Testis (tissue), 3 donors: ENCODE results near the gene NANOS2. TPM values are rescaled to one million over a fixed set of nuclear protein-coding genes. Genes with fewer than 3 reads are reported as not detected.
A peak's percentile ranks its signal among the peaks of the same experiment; 100 is the strongest.

ENCODE experiments used
- DNase-seq: peaks from one replicate; pipeline ENCODE4 v3.0.0-alpha.2; 2019
- H3K27ac ChIP-seq, 2 donors: fragments of 200-600 bp; sonication (generic); one replicate each; pipeline ENCODE4 v1.5.1; 2019
- H3K27me3 ChIP-seq: fragments of 200-600 bp; sonication (generic); one replicate; pipeline ENCODE4 v1.5.1; 2019
- H3K36me3 ChIP-seq: fragments of 200-600 bp; sonication (generic); one replicate; pipeline ENCODE4 v1.5.1; 2017; ENCODE audit warnings: low read depth; ENCODE audit errors: missing control alignments
- H3K4me1 ChIP-seq: fragments of 200-600 bp; sonication (generic); one replicate; pipeline ENCODE4 v1.5.1; 2019
- H3K4me3 ChIP-seq, 2 donors: fragments of 200-600 bp; sonication (generic); one replicate each; pipeline ENCODE4 v1.5.1; 2017 to 2019
- H3K9me3 ChIP-seq: fragments of 200-600 bp; sonication (generic); one replicate; pipeline ENCODE4 v1.5.1; 2017
- CTCF ChIP-seq, 3 experiments: fragments of 450-650 bp in 2 of 3; fragments of 200-600 bp in 1 of 3; sonication (generic) in 1 of 3; IDR thresholded peaks; one replicate each; pipeline ENCODE4 v1.5.1; 2016 to 2019; ENCODE audit warnings: antibody characterized with exemption in 3 of 3, mild to moderate bottlenecking in 2 of 3, moderate library complexity in 1 of 3
- POLR2A ChIP-seq: fragments of 450-650 bp; IDR thresholded peaks from one replicate; pipeline ENCODE4 v1.6.1; 2017; ENCODE audit warnings: antibody characterized with exemption, mild to moderate bottlenecking, moderate library complexity
- WGBS, 2 donors: methylation state at CpG; one replicate each; pipeline ENCODE4 v1.1.5; 2018; 5-methylcytosine and 5-hydroxymethylcytosine counted together
- intact Hi-C: fragments of 100-400 bp; cut with DNase I; formaldehyde crosslinking; loops from one replicate; pipeline ENCODE4 v1.15.1; 2023; ENCODE audit warnings: low total_unique reads
- polyA plus RNA-seq: library from polyadenylated mRNA; stranded (reverse); fragments of 350-450 nt; fragmentation: Illumina TruSeq; extraction: RNeasy Lipid Tissue Mini Kit (QIAGEN cat#74804); gene quantifications from one replicate; pipeline ENCODE4 v1.2.3, GENCODE V29; 2014; ENCODE audit warnings: low read depth, low replicate concordance; ENCODE audit not compliant: insufficient read depth
- total RNA-seq, 2 donors: library from RNA; depleted of rRNA; stranded (reverse); fragments of >200 nt; gene quantifications; one replicate each; pipeline ENCODE4 v1.2.3, GENCODE V29; 2016

Gene NANOS2
- total and polyA plus RNA-seq, 3 donors from 2014 or later = 4.8 to 5.1 (median 4.8) TPM

GRCh38 chr19:45882652-45883585, 31.7 kb downstream of the NANOS2 start:
- no peak overlapping the region for H3K27ac ChIP-seq
- peak overlapping the region in 1 of 2 donors; percentile 18 for H3K4me3 ChIP-seq
- 14 to 19% methylated on average over 16 to 45 of the region's 47 CpGs for WGBS, 2 donors

GRCh38 chr19:45881909-45882528, 32.6 kb downstream of the NANOS2 start:
- no peak for DNase-seq
- intact Hi-C loops = loop anchor here (10.0 kb wide), 1 partner anchor 107 kb away; no protein-coding TSS in a partner anchor
- Histone ChIP-seq H3K36me3 (no peaks in the 10 kb centered on the region), H3K27me3 (no peaks in the 10 kb centered on the region), H3K9me3 (no peaks in the 10 kb centered on the region), H3K4me3 (no peak overlapping the region), H3K4me1 (peaks cover 36% of the 10 kb centered on the region), H3K27ac (no peak overlapping the region)
- 61 to 63% methylated on average over 2 to 4 of the region's 4 CpGs for WGBS, 2 donors
- TF ChIP-seq CTCF (IDR thresholded peaks at IDR 0.05) (no peak), POLR2A (no peak)

More at GRCh38 chr19:45882652-45883585, 31.7 kb downstream of the NANOS2 start:
- no peaks in the 10 kb centered on the region for H3K36me3 ChIP-seq
- H3K27me3 ChIP-seq = no peaks in the 10 kb centered on the region
- H3K9me3 ChIP-seq = no peaks in the 10 kb centered on the region
- TF ChIP-seq POLR2A (no peak), CTCF (IDR thresholded peaks at IDR 0.05) (peak; percentile 71 to 82 (median 81))
- intact Hi-C loops = loop anchor here (10.0 kb wide), 1 partner anchor 108 kb away; no protein-coding TSS in a partner anchor
- DNase-seq = peak; percentile 89
- peaks cover 35% of the 10 kb centered on the region for H3K4me1 ChIP-seq

GRCh38 chr19:45881082-45881908, 33.3 kb downstream of the NANOS2 start:
- H3K4me1 ChIP-seq = peaks cover 41% of the 10 kb centered on the region
- no peak overlapping the region for H3K4me3 ChIP-seq
- intact Hi-C loops = loop anchor here (10.0 kb wide), 1 partner anchor 106 kb away; no protein-coding TSS in a partner anchor
- H3K36me3 ChIP-seq = no peaks in the 10 kb centered on the region
- no peak for DNase-seq
- no peaks in the 10 kb centered on the region for H3K27me3 ChIP-seq
- H3K9me3 ChIP-seq = no peaks in the 10 kb centered on the region
- TF ChIP-seq POLR2A (no peak), CTCF (IDR thresholded peaks at IDR 0.05) (no peak)
- no peak overlapping the region for H3K27ac ChIP-seq
- WGBS, 2 donors = 88 to 90% methylated on average over 9 to 10 of the region's 10 CpGs

- Histone ChIP-seq H3K4me1 (peaks cover 38% of the 10 kb centered on the region), H3K9me3 (no peaks in the 10 kb centered on the region), H3K27ac (no peak overlapping the region), H3K4me3 (no peak overlapping the region), H3K27me3 (no peaks in the 10 kb centered on the region), H3K36me3 (no peaks in the 10 kb centered on the region)
- 89% methylated on average over 2 of the region's 2 CpGs for WGBS, 2 donors
- intact Hi-C loops = loop anchor here (10.0 kb wide), 1 partner anchor 105 kb away; no protein-coding TSS in a partner anchor
- TF ChIP-seq CTCF (IDR thresholded peaks at IDR 0.05) (no peak), POLR2A (no peak)
- no peak for DNase-seq
Measured at GRCh38 chr19:45879971-45880370, 34.6 kb downstream of the NANOS2 start.
